A549 treated with CpdA at 1 μM for 4 hours (cell line): ENCODE data around the gene OR10T2. TPM values are rescaled to one million over a fixed set of nuclear protein-coding genes. Genes with fewer than 3 reads are reported as not detected.

Experiments
- total RNA-seq: library from RNA; stranded (reverse); fragments of 200-300 nt; extraction: Qiagen RNA extraction; gene quantifications from 5 replicates; pipeline ENCODE4 v1.2.3, GENCODE V29; 2022; ENCODE audit warnings: low read depth

Gene OR10T2
- total RNA-seq, result not detected in 5 replicates

GRCh38 chr1:158398818-158399514, at the start of gene OR10T2:
Gene OR10T2 (minus strand): TSS chr1:158399466. CDS start chr1:158399466, 0 bp downstream.

GRCh38 chr1:158426137-158426536, 26.9 kb upstream of the OR10T2 start, which contains the start of gene OR10K2:
Gene OR10K2 (minus strand): TSS chr1:158426237. CDS start chr1:158420866, 5,371 bp downstream.

GRCh38 chr1:158353303-158354075, 45.8 kb downstream of the OR10T2 start, which contains the start of gene CD1E:
Gene CD1E (plus strand): TSS chr1:158353894. CDS start chr1:158353989, 95 bp downstream.

Other genes with a start within 250 kb of the OR10T2 start
- 0.05 TPM in 1 of 5 replicates, not detected in the others for gene CD1D, start 218.6 kb downstream of the OR10T2 start, total RNA-seq
- gene CD1A, start 145.0 kb downstream of the OR10T2 start, total RNA-seq, result not detected in 5 replicates
- gene CD1C, start 109.5 kb downstream of the OR10T2 start, total RNA-seq, result not detected in 5 replicates
- gene CD1B, start 67.9 kb downstream of the OR10T2 start, total RNA-seq, result not detected in 5 replicates
- gene CD1E, start 45.6 kb downstream of the OR10T2 start, total RNA-seq, result not detected in 5 replicates
- not detected in 5 replicates for gene OR10K2, start 26.8 kb upstream of the OR10T2 start, total RNA-seq
- gene OR10K1, start 62.4 kb upstream of the OR10T2 start, total RNA-seq, result not detected in 5 replicates
- not detected in 5 replicates for gene OR10R2, start 72.8 kb upstream of the OR10T2 start, total RNA-seq
- not detected in 5 replicates for gene OR6Y1, start 154.9 kb upstream of the OR10T2 start, total RNA-seq
- not detected in 5 replicates for gene OR6P1, start 171.1 kb upstream of the OR10T2 start, total RNA-seq
- gene OR10X1, start 180.4 kb upstream of the OR10T2 start, total RNA-seq, result not detected in 5 replicates
- not detected in 5 replicates for gene OR10Z1, start 205.8 kb upstream of the OR10T2 start, total RNA-seq